Left cardiac atrium (tissue), 4 donors: ENCODE results near the gene ZNF185. TPM values are rescaled to one million over a fixed set of nuclear protein-coding genes. Genes with fewer than 3 reads are reported as not detected.

Source experiments
- ATAC-seq, 2 donors: fragments of 200-7000 bp; cut with Tn5 transposase; one replicate each; pipeline ENCODE4 v1.9.1; 2020; ENCODE audit warnings: mild to moderate bottlenecking in 2 of 2, moderate library complexity in 2 of 2
- DNase-seq: peaks from one replicate; pipeline ENCODE4 v3.0.0-alpha.2; 2020
- intact Hi-C, 2 donors: fragments of 100-400 bp; cut with DNase I; formaldehyde crosslinking; loops; one replicate each; pipeline versions ENCODE4 v1.14.1 to v1.15.1; 2022 to 2023
- total RNA-seq, 2 donors: library from RNA; stranded (reverse); fragmentation: NEBNext Ultra II Directional; extraction: Animal tissue kit (Norgen Biotek cat#: 25700); gene quantifications; one replicate each; pipeline ENCODE4 v1.2.1, GENCODE V29; 2021
- donor health status: DM: no; HTN: yes; CAD: no.
- donor health status: DM: no; HTN: yes; CAD: no; lungs with severe emphysema.
- donor health status: DM: yes; HTN: yes; CAD: no.
- donor health status: Dilated cardiomyopathy.

Gene ZNF185
- total RNA-seq, 2 donors from 2014 or later = 1.7 to 3.2 TPM

DNA sequence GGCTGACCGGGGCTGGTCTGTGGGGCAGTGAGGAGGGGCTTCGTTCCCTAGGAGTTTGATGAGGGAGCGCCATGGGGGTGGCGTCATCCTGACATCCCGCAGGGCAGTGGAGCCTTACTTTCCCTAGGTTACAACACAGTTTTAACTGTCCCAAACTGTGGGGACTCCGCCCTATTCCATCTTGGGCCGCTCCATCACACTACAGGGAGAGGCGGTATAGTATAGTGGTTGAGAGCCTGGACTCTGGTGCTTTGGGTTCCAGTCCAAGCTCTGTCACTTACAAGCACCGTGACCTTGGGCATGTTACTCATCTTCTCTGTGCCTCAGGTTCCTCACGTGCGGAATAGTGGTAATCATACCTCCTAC, 44.2 kb downstream of the ZNF185 start:
- intact Hi-C loops = no loop called here
- ATAC-seq (no peak), DNase-seq (no peak)

DNA sequence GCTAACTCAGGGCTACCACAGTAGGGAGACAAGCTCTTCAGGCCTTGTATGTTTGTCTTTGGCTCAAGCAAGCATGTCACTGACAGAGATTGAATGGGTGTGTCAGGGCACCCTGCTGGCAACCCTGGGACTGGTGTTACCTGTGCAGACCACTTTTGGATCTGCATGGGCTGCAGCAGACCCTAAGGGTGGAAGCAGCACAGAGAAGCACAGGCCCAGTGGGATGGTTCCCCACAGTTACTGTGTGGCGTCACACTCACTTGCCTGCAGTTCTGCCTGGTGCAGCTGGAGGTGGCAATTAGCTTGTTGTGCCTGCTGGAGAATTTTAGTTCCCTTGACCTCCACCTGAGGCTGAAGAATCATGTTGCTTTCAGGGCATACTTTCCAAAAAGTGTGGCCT, 46.0 kb downstream of the ZNF185 start:
- DNase-seq (no peak), ATAC-seq (no peak)
- intact Hi-C loops = no loop called here

DNA sequence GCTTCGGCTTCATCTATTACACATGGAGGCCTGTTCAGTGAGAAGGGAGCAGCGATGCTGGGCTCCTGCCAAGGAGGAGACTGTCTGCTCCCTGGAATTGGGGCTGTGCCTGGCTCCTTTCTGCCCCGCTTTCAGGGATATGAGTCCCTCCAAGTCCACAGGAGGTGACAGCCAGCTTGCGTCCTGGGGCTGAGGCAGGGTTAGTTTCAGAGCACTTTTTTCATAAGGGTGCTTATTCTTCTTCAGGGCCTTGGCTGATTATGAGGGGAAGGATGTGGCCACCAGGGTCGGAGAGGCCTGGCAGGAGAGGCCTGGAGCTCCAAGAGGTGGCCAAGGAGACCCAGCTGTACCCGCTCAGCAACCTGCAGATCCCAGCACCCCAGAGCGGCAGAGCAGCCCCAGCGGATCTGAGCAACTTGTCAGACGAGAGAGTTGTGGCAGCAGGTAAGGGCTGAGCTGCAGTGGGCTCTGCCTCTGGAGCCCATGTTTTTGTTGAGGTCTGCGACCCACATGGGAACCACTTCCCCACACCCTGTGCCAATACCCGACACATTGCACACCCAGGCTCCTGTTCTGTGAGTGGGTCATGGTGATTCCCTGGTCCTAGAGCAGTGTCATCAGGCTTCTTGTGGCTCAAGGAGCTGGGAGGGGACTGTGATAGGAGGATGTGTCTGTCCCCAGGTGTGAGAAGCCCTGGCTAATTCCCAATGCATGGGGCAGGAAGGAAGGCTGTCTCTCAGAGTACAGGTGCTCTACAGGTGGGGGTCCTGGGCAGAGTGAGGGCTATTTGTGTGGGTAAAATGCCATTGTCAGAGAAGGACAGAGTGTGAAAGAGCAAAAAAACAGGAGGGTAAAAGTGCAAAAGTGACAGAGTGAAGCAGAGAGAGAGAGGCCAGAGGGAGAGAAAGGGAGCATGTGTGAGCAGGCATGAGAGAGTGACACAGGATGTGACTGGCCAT, 47.4 kb downstream of the ZNF185 start:
- ATAC-seq = no peak
- no peak for DNase-seq
- intact Hi-C loops = no loop called here

DNA sequence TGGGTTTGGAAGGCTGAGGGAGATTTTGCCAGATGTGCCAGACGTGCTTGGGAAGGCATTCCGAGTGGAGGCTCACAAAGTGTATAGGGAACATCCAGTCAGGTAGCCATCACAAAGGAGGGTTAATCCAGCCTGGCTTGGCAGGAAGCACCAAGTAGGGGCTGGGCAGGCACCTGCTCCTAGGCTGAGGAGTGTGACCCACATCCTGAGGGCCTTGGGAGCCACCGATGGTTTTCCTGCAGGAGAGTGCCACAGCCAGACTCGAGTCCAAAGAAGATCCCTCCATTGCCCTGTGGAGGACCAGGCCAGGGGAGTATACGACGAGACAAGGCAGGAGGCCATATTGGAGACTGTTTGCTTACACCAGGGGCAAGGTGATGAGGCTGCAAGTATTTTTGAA, 48.8 kb downstream of the ZNF185 start:
- intact Hi-C loops = no loop called here
- DNase-seq = no peak
- no peak for ATAC-seq

Other genes starting within 250 kb of the ZNF185 start
- not detected for gene MAGEA3, start 199.3 kb upstream of the ZNF185 start, total RNA-seq
- not detected for gene CSAG2, start 188.8 kb upstream of the ZNF185 start, total RNA-seq
- gene MAGEA2B, start 183.4 kb upstream of the ZNF185 start, total RNA-seq = not detected
- gene CSAG1, start 164.3 kb upstream of the ZNF185 start, total RNA-seq = not detected
- not detected for gene MAGEA12, start 164.3 kb upstream of the ZNF185 start, total RNA-seq
- not detected for gene MAGEA2, start 144.2 kb upstream of the ZNF185 start, total RNA-seq
- not detected for gene CSAG3, start 138.8 kb upstream of the ZNF185 start, total RNA-seq
- not detected for gene MAGEA6, start 128.4 kb upstream of the ZNF185 start, total RNA-seq
- 10 to 100 TPM; 20.3 to 24.5 TPM for gene CETN2, start 67.3 kb upstream of the ZNF185 start, total RNA-seq
- gene NSDHL, start 67.0 kb upstream of the ZNF185 start, total RNA-seq = 10 to 100 TPM; 21.4 to 27.0 TPM
- gene PNMA5, start 96.0 kb downstream of the ZNF185 start, total RNA-seq = under 1 TPM in 1 of 2 donors, not detected in 1; 0.06 TPM
- 1 to 10 TPM in 1 of 2 donors, under 1 TPM in 1; 0.71 to 1.9 TPM for gene PNMA3, start 158.4 kb downstream of the ZNF185 start, total RNA-seq
- 1 to 10 TPM; 1.6 to 2.1 TPM for gene PNMA6A, start 174.4 kb downstream of the ZNF185 start, total RNA-seq